GM12865 (cell line): Measurements from ENCODE around the gene PHF20.
"Not testable (repeated sequence)": the region's sequence is repeated elsewhere in the genome, so short reads cannot be mapped to it uniquely, and the experiment has no call there.

Experiments used
- DNase-seq: peaks from one replicate; pipeline ENCODE4 v3.0.0; 2010; ENCODE audit warnings: low read depth
- H3K4me3 ChIP-seq: 2 replicates; pipeline ENCODE4 v1.5.1; 2011; ENCODE audit warnings: mild to moderate bottlenecking, low read depth, low read length, control low read depth
- TF ChIP-seq, protein P1 (sequence below): IDR thresholded peaks from 2 replicates; pipeline ENCODE4 v1.5.1; 2011; ENCODE audit warnings: low read length, control low read depth, low read depth, inconsistent platforms; ENCODE audit not compliant: insufficient read depth; ENCODE audit errors: missing control alignments

PHF20 gene

GRCh38 chr20:35842361-35842760 is 70.5 kb downstream of the PHF20 start:
- no peak overlapping the region for H3K4me3 ChIP-seq
- TF ChIP-seq, protein P1, sequence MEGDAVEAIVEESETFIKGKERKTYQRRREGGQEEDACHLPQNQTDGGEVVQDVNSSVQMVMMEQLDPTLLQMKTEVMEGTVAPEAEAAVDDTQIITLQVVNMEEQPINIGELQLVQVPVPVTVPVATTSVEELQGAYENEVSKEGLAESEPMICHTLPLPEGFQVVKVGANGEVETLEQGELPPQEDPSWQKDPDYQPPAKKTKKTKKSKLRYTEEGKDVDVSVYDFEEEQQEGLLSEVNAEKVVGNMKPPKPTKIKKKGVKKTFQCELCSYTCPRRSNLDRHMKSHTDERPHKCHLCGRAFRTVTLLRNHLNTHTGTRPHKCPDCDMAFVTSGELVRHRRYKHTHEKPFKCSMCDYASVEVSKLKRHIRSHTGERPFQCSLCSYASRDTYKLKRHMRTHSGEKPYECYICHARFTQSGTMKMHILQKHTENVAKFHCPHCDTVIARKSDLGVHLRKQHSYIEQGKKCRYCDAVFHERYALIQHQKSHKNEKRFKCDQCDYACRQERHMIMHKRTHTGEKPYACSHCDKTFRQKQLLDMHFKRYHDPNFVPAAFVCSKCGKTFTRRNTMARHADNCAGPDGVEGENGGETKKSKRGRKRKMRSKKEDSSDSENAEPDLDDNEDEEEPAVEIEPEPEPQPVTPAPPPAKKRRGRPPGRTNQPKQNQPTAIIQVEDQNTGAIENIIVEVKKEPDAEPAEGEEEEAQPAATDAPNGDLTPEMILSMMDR, result no peak
- DNase-seq, result no peak

GRCh38 chr20:35843894-35844293 is 72.1 kb downstream of the PHF20 start:
- DNase-seq, H3K4me3 ChIP-seq: not testable (repeated sequence)

DNA sequence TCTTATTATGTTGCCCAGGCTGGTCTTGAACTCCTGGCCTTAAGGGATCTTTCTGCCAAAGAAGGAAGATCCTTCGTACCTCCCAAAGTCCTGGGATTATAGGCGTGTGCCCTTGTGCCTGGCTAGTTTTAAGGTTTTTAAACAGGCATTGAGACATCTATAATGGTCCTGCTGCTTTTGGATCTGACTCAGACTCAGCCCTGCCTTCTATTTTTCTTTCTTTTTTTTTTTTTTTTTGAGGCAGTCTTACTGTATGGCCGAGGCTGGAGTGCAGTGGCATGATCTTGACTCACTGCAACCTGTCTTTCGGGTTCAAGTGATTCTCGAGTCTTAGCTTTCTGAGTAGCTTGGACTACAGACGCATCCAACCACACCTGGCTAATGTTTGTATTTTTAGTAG is 73.7 kb downstream of the PHF20 start:
- no peak for DNase-seq
- H3K4me3 ChIP-seq, result no peak overlapping the region
- TF ChIP-seq, protein P1, result no peak

DNA sequence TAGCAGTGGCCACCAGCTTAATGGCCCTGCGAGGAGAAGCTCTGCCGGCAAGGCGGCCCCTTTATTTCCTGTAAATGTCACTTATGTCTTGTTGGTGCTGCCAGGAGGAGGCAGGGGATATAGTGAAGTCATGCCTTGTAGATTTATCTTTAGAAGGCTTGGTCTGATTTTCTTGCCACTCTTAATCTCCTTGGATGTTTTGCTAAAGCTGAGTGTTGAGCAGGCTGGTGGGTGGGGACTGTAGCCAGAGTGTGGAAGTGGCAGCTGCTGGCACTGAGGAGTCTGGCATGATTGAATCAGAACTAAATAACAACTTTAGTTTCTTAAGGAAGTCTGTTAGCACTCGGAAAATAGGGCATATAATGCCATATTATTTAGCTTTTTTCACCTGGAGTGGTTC is 77.9 kb downstream of the PHF20 start:
- no peak for DNase-seq
- H3K4me3 ChIP-seq, result no peak overlapping the region
- TF ChIP-seq, protein P1, result no peak

DNA sequence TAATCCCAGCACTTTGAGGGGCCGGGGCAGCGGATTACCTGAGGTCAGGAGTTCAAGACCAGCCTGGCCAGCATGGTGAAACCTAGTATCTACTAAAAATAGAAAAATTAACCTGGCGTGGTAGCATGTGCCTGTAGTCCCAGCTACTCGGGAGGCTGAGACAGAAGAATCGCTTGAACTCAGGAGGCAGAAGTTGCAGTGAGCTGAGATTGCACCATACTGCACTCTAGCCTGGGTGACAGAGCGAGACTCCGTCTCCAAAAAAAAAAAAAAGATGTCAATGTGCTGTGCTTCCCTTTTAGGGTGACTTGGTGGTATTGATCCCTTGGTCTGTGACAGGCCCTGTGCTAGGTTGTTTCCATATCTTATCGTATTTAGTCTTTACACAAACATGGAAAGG is 79.8 kb downstream of the PHF20 start:
- H3K4me3 ChIP-seq, DNase-seq: not testable (repeated sequence)

- H3K4me3 ChIP-seq, result no peak overlapping the region
- DNase-seq, result no peak
- TF ChIP-seq, protein P1, result no peak
These were observed 83.0 kb downstream of the PHF20 start for GRCh38 chr20:35854713-35855348.

GRCh38 chr20:35855641-35856040 is 83.8 kb downstream of the PHF20 start:
- H3K4me3 ChIP-seq, DNase-seq: not testable (repeated sequence)

GRCh38 chr20:35856866-35857265 is 85.1 kb downstream of the PHF20 start:
- H3K4me3 ChIP-seq, result no peak overlapping the region
- no peak for DNase-seq
- TF ChIP-seq, protein P1, result no peak
